ENCODE measurements around the gene ATP8B3. TPM values are rescaled to one million over a fixed set of nuclear protein-coding genes. Genes with fewer than 3 reads are reported as not detected.
A peak's percentile ranks its signal among the peaks of the same experiment; 100 is the strongest.

ATP8B3 gene
- total RNA-seq, 6 experiments from 2014 or later, result 4.9 to 8.8 (median 7.6) TPM

DNA sequence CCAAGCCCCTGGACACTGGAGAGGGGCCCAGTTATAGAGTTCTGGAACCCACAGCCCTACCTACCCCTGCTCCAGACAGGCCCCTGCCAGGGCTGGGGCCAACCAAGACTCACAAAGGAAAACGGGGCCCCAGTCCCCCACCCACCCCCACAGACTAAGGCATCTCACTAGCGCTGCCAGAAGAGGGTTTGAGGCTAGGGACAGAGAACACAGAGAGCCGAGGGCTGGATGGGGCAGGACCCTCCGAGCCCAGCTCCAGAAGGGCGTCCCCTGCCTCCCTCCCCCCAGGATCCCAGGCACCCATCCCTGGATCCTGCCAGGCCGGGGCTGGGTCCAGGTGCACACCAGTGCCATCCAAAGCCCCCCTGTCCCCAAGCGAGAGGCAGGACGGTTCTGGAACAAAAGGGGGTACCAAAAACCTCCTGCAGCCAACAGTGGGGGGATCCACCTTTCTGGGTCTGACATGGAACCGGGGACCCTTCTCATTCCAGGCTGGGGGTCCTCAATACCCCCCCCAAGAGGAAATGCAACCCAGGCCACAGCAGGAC lies 40.6 kb upstream of the ATP8B3 start:
- peaks cover 4% of the 10 kb centered on the region; the same call in 1 of the 2 replicates for H3K36me3 Mint-ChIP-seq (ENCODE audit: low read depth)
- no peak for TF ChIP-seq CTCF (IDR thresholded peaks at IDR 0.05)
- H3K9me3 Mint-ChIP-seq, result no peaks in the 10 kb centered on the region
- no peaks in the 10 kb centered on the region for H3K27me3 Mint-ChIP-seq (ENCODE audit: insufficient read depth)
- H3K27ac Mint-ChIP-seq, result no peak overlapping the region; the same call in 1 of the 2 replicates
- H3K4me1 Mint-ChIP-seq (ENCODE audit: low read depth), result peaks cover 31% of the 10 kb centered on the region
- no peak overlapping the region for H3K4me3 Mint-ChIP-seq
- DNase-seq, result no peak

- Mint-ChIP-seq H3K27me3 (ENCODE audit: insufficient read depth) (peaks cover 3% of the 10 kb centered on the region), H3K4me1 (ENCODE audit: low read depth) (peaks cover 38% of the 10 kb centered on the region), H3K4me3 (no peak overlapping the region), H3K9me3 (no peaks in the 10 kb centered on the region), H3K36me3 (ENCODE audit: low read depth) (peaks cover 4% of the 10 kb centered on the region; the same call in 1 of the 2 replicates), H3K27ac (no peak overlapping the region)
- no peak for TF ChIP-seq CTCF (IDR thresholded peaks at IDR 0.05)
- DNase-seq, result no peak
Measured at GRCh38 chr19:1851654-1852580, 39.8 kb upstream of the ATP8B3 start.

DNA sequence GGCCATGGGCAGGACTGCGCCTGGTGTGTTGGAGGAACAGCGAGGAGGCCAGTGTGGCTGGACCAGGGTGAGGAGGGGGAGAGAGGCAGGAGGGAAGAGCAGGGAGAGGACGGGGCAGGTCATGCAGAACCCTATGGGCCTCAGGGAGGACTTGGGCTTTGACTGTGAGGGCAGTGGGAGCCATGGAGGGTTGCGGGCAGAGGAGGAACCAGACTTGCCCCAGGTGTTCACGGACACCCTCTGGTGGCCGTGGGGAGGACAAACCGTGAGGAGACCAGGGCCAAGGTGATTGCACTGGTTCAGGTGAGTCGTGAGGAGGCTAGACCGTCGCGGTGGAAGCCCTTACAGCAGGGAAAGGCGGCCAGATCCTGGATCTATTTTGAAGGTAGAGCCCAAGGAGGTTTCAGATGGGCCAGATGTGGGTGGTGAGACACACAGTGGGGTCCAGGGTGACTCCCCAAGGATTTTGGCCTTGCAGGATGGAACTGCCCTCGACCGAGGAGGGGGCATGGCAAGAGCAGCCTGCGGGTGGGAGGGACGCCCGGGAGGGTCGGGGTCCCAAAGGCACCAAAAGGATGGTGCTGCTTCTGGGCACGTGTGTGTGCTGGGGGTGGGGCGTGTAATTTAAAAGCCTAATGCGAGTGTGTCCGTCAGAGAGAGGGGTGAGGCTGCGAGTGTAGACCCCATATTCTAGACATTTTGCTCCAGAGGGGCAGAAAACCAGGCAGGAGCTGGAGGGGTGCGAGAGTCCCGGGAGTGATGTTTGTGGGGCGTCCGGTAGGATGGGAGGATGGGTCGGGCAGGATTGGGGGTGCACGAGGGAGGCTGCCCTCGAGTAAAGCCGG lies 39.0 kb upstream of the ATP8B3 start:
- no peak overlapping the region for H3K27ac Mint-ChIP-seq
- no peak for DNase-seq
- peaks cover 41% of the 10 kb centered on the region for H3K4me1 Mint-ChIP-seq (ENCODE audit: low read depth)
- peaks cover 3% of the 10 kb centered on the region for H3K27me3 Mint-ChIP-seq (ENCODE audit: insufficient read depth)
- TF ChIP-seq CTCF (IDR thresholded peaks at IDR 0.05), result peak; percentile 40
- H3K36me3 Mint-ChIP-seq (ENCODE audit: low read depth), result peaks cover 8% of the 10 kb centered on the region
- H3K9me3 Mint-ChIP-seq, result no peaks in the 10 kb centered on the region
- no peak overlapping the region for H3K4me3 Mint-ChIP-seq

DNA sequence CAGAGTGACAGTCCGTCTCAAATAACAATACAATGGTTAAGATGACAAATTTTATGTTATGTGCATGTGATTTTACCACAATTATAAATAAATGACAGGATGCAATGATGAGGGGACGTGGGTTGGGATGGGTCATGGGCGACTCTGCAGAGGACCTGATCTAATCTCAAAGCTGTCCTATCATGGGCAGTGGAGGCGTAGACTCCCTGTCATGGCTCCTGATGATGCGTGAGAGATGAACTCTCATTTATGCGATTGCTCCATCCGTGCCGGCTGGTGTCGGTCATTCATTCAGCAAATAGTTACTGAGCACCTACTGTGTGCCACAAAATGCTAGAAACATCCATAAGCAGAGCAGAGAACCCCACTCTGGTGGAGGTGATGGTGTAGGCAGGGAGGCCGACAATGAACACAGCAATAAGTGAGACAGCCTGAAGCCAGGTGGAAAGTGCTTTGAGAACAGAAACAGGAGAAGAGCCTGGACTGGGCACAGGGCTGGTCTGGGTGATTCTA lies 37.9 kb upstream of the ATP8B3 start:
- TF ChIP-seq CTCF (IDR thresholded peaks at IDR 0.05), result no peak
- peaks cover 36% of the 10 kb centered on the region for H3K4me1 Mint-ChIP-seq (ENCODE audit: low read depth)
- peaks cover 9% of the 10 kb centered on the region for H3K36me3 Mint-ChIP-seq (ENCODE audit: low read depth)
- H3K9me3 Mint-ChIP-seq, result no peaks in the 10 kb centered on the region
- DNase-seq, result no peak
- H3K27ac Mint-ChIP-seq, result peak overlapping the region; percentile 11
- peaks cover 3% of the 10 kb centered on the region for H3K27me3 Mint-ChIP-seq (ENCODE audit: insufficient read depth)
- H3K4me3 Mint-ChIP-seq, result no peak overlapping the region

DNA sequence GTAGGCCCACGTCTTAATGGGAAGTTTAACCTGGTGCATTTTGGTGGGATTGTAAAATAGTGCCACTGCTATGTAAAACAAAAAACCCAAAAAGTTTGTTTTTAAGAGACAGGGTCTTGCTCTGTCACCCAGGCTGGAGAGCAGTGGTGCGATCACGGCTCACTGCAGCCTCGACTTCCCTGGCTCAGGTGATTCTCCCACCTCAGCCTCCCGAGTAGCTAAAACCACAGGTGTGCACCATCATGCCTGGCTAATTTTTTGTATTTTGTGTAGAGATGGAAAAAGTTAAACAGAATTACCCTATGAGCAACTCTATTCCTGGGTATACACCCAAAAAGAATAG lies 37.0 kb upstream of the ATP8B3 start:
- H3K27me3 Mint-ChIP-seq (ENCODE audit: insufficient read depth), result peaks cover 4% of the 10 kb centered on the region
- no peak for TF ChIP-seq CTCF (IDR thresholded peaks at IDR 0.05)
- peak overlapping the region; percentile 72 for H3K4me3 Mint-ChIP-seq
- H3K4me1 Mint-ChIP-seq (ENCODE audit: low read depth), result peaks cover 33% of the 10 kb centered on the region
- H3K27ac Mint-ChIP-seq, result peak overlapping the region; percentile 74; the same call in 1 of the 2 replicates
- no peaks in the 10 kb centered on the region for H3K9me3 Mint-ChIP-seq
- peaks cover 9% of the 10 kb centered on the region for H3K36me3 Mint-ChIP-seq (ENCODE audit: low read depth)
- DNase-seq, result no peak

Data from HFFc6 (cell line).